GM21367 (cell line): Measurements from ENCODE around the gene FN3KRP.

Source experiments
- ATAC-seq: cut with Tn5 transposase; IDR thresholded peaks from one replicate; pipeline ENCODE4 v1.9.1; 2021; ENCODE audit not compliant: unreplicated experiment

Gene FN3KRP

GRCh38 chr17:82705756-82706155 is 10.8 kb upstream of the FN3KRP start:
- no peak for ATAC-seq

GRCh38 chr17:82709024-82709675 is 7.4 kb upstream of the FN3KRP start:
- ATAC-seq: no peak

GRCh38 chr17:82709676-82710498 is 6.6 kb upstream of the FN3KRP start:
- no peak for ATAC-seq

GRCh38 chr17:82710499-82711232 is 5.8 kb upstream of the FN3KRP start:
- ATAC-seq: no peak

GRCh38 chr17:82713071-82713723 is 3.3 kb upstream of the FN3KRP start:
- no peak for ATAC-seq

GRCh38 chr17:82718986-82719685 is 2.6 kb downstream of the FN3KRP start:
- ATAC-seq: no peak

- no peak for ATAC-seq
Observed at GRCh38 chr17:82720204-82720603, 3.7 kb downstream of the FN3KRP start.

GRCh38 chr17:82722341-82723013 is 6.0 kb downstream of the FN3KRP start:
- no peak for ATAC-seq

GRCh38 chr17:82723169-82723807 is 6.8 kb downstream of the FN3KRP start:
- no peak for ATAC-seq

GRCh38 chr17:82726427-82726826 is 9.9 kb downstream of the FN3KRP start:
- ATAC-seq: no peak

- no peak for ATAC-seq
Observed at GRCh38 chr17:82729479-82730260, 13.2 kb downstream of the FN3KRP start.

GRCh38 chr17:82732118-82732743 is 15.7 kb downstream of the FN3KRP start:
- ATAC-seq: no peak

- ATAC-seq: no peak
Observed at GRCh38 chr17:82734987-82735866, 18.7 kb downstream of the FN3KRP start, which contains the start of gene FN3K. TSS of gene FN3K (plus strand) at chr17:82735615. CDS start at chr17:82735637, 22 bp downstream.

GRCh38 chr17:82736511-82737185 is 20.1 kb downstream of the FN3KRP start:
- ATAC-seq: no peak

- no peak for ATAC-seq
Observed at GRCh38 chr17:82737967-82738877, 21.7 kb downstream of the FN3KRP start.
